Measurements from ENCODE around the gene PROCA1.
"Not testable (repeated sequence)": the region's sequence is repeated elsewhere in the genome, so short reads cannot be mapped to it uniquely, and the experiment has no call there.

Gene PROCA1

DNA sequence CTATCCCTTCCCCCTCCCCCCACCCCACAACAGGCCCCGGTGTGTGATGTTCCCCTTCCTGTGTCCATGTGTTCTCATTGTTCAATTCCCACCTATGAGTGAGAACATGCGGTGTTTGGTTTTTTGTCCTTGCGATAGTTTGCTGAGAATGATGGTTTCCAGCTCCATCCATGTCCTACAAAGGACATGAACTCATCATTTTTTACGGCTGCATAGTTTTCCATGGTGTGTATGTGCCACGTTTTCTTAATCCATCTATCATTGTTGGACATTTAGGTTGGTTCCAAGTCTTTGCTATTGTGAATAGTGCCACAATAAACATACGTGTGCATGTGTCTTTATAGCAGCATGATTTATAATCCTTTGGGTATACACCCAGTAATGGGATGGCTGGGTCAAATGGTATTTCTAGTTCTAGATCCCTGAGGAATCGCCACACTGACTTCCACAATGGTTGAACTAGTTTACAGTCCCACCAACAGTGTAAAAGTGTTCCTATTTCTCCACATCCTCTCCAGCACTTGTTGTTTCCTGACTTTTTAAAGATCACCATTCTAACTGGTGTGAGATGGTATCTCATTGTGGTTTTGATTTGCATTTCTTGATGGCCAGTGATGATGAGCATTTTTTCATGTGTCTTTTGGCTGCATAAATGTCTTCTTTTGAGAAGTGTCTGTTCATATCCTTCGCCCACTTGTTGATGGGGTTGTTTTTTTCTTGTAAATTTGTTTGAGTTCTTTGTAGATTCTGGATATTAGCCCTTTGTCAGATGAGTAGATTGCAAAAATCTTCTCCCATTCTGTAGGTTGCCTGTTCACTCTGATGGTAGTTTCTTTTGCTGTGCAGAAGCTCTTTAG is 24.5 kb upstream of the PROCA1 start:
- not testable (repeated sequence) for H3K4me3 Mint-ChIP-seq; H3K27me3 Mint-ChIP-seq; H3K9me3 Mint-ChIP-seq (ENCODE audit: low read depth); H3K27ac Mint-ChIP-seq; H3K36me3 Mint-ChIP-seq
- H3K4me1 Mint-ChIP-seq (ENCODE audit: low read depth), result peaks cover 31% of the 10 kb centered on the region

- H3K27me3 Mint-ChIP-seq, result no peaks in the 10 kb centered on the region
- H3K4me3 Mint-ChIP-seq, result no peak overlapping the region
- no peaks in the 10 kb centered on the region for H3K9me3 Mint-ChIP-seq (ENCODE audit: low read depth)
- H3K27ac Mint-ChIP-seq, result no peak overlapping the region
- peaks cover 31% of the 10 kb centered on the region for H3K4me1 Mint-ChIP-seq (ENCODE audit: low read depth)
- peaks cover 4% of the 10 kb centered on the region for H3K36me3 Mint-ChIP-seq
Measured at GRCh38 chr17:28735242-28735722, 23.6 kb upstream of the PROCA1 start.

DNA sequence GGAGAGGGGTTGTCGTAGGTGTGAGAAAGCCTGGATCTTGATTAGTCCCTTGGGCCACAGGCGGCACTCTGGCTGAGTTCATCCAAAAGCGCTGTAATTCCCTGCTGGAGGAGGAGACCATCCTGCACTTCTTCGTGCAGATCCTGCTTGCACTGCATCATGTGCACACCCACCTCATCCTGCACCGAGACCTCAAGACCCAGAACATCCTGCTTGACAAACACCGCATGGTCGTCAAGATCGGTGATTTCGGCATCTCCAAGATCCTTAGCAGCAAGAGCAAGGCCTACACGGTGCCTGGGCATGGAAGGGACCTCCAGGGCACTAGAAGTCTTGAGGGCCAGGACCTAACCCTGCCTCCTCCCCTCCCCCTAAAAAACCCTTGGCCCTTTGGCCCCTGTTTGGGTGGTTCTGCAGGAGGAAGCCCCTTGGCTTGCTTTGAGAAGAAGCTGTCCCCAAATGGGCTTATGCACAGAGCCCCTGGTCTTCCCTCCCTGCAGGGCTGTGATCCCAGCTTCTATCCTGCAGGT is 23.1 kb upstream of the PROCA1 start:
- Mint-ChIP-seq H3K4me1 (ENCODE audit: low read depth) (peaks cover 32% of the 10 kb centered on the region), H3K9me3 (ENCODE audit: low read depth) (no peaks in the 10 kb centered on the region), H3K4me3 (no peak overlapping the region), H3K27me3 (no peaks in the 10 kb centered on the region), H3K27ac (no peak overlapping the region), H3K36me3 (peaks cover 4% of the 10 kb centered on the region)

- Mint-ChIP-seq H3K27me3 (no peaks in the 10 kb centered on the region), H3K4me1 (ENCODE audit: low read depth) (peaks cover 26% of the 10 kb centered on the region), H3K4me3 (no peak overlapping the region), H3K9me3 (ENCODE audit: low read depth) (no peaks in the 10 kb centered on the region), H3K27ac (no peak overlapping the region), H3K36me3 (peaks cover 2% of the 10 kb centered on the region)
Measured at GRCh38 chr17:28733346-28733745, 21.7 kb upstream of the PROCA1 start.

GRCh38 chr17:28729950-28730330 is 18.3 kb upstream of the PROCA1 start:
- H3K4me3 Mint-ChIP-seq, result peak overlapping the region; percentile 23
- no peaks in the 10 kb centered on the region for H3K9me3 Mint-ChIP-seq (ENCODE audit: low read depth)
- H3K4me1 Mint-ChIP-seq (ENCODE audit: low read depth), result peaks cover 26% of the 10 kb centered on the region
- no peaks in the 10 kb centered on the region for H3K27me3 Mint-ChIP-seq
- peaks cover 4% of the 10 kb centered on the region for H3K36me3 Mint-ChIP-seq
- peak overlapping the region; percentile 58 for H3K27ac Mint-ChIP-seq

GRCh38 chr17:28728364-28729200 is 16.9 kb upstream of the PROCA1 start, which contains the start of gene NEK8:
NEK8 (plus strand) TSS chr17:28728788; CDS start chr17:28728814, 26 bp downstream.
- no peaks in the 10 kb centered on the region for H3K27me3 Mint-ChIP-seq
- H3K4me1 Mint-ChIP-seq (ENCODE audit: low read depth), result peaks cover 30% of the 10 kb centered on the region
- peak within 1 kb of the TSS; percentile 94 for H3K4me3 Mint-ChIP-seq
- H3K9me3 Mint-ChIP-seq (ENCODE audit: low read depth), result no peaks in the 10 kb centered on the region
- H3K36me3 Mint-ChIP-seq, result peaks cover 11% of the 10 kb centered on the region
- H3K27ac Mint-ChIP-seq, result peak within 1 kb of the TSS; percentile 98

DNA sequence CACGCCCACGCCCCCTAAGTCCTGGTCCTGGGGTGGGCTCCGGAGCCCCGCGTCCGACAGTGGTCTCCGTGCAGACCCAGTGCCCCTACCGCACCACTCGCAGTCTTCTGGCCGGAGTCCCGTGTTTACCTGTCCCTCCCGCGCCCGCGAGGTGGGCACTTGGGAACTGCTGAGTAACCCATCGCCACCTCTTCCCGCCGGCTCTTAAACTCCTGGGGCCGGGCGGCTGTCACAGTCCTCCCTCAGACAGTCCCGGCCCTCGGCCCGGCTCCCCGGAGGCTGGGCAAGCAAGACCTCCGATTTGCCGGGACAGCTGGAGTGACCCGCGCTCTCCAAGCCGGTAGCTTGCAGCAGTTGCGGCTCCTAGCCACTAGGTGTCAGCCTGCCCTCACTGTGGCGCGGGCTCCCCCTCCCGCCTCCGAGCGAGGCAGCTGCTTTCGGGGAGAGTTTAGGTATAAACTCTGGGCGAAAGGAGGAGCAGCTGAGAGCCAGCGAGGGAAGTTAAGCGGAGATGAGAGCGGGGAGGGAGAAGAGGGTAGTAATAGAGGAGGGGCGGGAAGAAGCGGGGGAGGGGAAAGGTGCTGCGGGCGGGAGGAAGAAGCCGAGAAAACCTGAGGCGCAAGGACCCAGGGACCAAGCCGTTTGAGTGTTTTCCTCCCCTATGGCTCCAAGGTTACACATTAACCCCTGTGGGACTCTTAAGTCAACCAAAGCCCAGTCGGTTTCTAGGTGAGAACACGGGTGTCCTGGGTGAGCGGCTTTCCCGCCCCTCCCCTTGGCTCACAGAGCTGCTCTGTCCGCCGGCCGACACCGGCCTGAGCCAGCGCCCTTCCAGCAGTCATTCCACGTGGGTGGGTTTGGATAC is 15.2 kb upstream of the PROCA1 start:
- Mint-ChIP-seq H3K4me1 (ENCODE audit: low read depth) (peaks cover 40% of the 10 kb centered on the region), H3K9me3 (ENCODE audit: low read depth) (no peaks in the 10 kb centered on the region), H3K36me3 (peaks cover 15% of the 10 kb centered on the region), H3K27me3 (no peaks in the 10 kb centered on the region), H3K4me3 (peak overlapping the region; percentile 94), H3K27ac (peak overlapping the region; percentile 98)

DNA sequence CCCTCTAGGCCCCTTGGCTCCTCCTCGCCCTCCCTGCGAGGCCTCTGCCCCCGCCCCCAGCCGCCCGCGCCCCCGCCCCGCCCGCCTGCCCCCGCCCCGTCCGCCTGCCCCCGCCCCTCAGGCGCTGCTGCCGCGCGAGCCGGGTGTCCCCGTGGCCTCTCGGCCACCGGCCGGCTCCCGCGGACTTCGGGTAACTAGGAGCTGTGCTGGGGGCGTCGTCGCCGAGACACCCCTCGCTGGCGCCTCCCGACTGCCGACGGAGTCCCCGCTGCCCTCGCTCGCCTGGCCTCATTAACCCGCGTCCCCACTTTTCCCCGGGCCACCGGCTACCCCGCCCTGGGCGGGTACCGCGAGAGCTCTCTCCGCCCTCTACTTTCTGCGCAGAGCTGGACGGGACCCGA is 14.5 kb upstream of the PROCA1 start, which contains the start of gene TLCD1:
TSS of gene TLCD1 (minus strand) at position 8 of the 401 bp plus-strand sequence. CDS start 136 bp downstream, outside the sequence.
- Mint-ChIP-seq H3K27me3 (no peaks in the 10 kb centered on the region), H3K4me1 (ENCODE audit: low read depth) (peaks cover 40% of the 10 kb centered on the region), H3K27ac (peak within 1 kb of the TSS; percentile 98), H3K4me3 (peak within 1 kb of the TSS; percentile 99), H3K36me3 (peaks cover 20% of the 10 kb centered on the region), H3K9me3 (ENCODE audit: low read depth) (no peaks in the 10 kb centered on the region)

DNA sequence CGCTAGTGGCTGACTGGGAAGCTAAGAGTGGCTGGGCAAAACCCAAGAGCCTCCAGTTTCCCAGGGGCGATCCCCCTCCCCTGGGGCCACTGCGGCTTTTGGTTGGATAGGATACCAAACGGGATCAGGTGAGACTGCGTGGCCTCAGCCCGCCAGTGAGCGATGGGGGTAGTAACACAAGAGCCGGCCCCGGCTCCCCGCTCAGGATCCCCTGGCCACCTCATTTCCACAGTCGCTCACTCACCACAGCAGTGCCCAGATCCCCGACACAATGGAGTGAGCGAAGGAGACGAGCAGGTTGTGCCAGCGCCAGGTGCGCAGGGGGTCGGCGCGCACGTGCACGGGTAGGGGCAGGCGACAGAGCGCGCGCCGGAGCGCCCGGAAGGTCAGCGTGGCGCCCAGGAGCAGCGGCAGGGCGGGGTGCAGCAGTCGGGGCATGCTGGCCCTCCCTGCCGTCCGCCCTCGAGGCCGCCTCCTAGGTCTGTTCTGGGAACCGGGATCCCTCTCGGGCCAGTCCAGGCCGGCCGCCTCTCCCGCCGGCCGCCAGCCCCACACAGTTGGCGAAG is 14.1 kb upstream of the PROCA1 start:
- H3K4me3 Mint-ChIP-seq, result peak overlapping the region; percentile 99

GRCh38 chr17:28725166-28725659 is 13.5 kb upstream of the PROCA1 start:
- no peaks in the 10 kb centered on the region for H3K27me3 Mint-ChIP-seq
- H3K27ac Mint-ChIP-seq, result peak overlapping the region; percentile 95
- peaks cover 27% of the 10 kb centered on the region for H3K36me3 Mint-ChIP-seq
- H3K4me3 Mint-ChIP-seq, result peak overlapping the region; percentile 99
- H3K4me1 Mint-ChIP-seq (ENCODE audit: low read depth), result peaks cover 42% of the 10 kb centered on the region
- H3K9me3 Mint-ChIP-seq (ENCODE audit: low read depth), result no peaks in the 10 kb centered on the region

More for the DNA sequence above, 14.1 kb upstream of the PROCA1 start:
- H3K36me3 Mint-ChIP-seq, result peaks cover 21% of the 10 kb centered on the region
- peak overlapping the region; percentile 95 for H3K27ac Mint-ChIP-seq
- no peaks in the 10 kb centered on the region for H3K27me3 Mint-ChIP-seq
- H3K9me3 Mint-ChIP-seq (ENCODE audit: low read depth), result no peaks in the 10 kb centered on the region
- peaks cover 40% of the 10 kb centered on the region for H3K4me1 Mint-ChIP-seq (ENCODE audit: low read depth)

- peak overlapping the region; percentile 99 for H3K4me3 Mint-ChIP-seq
- peaks cover 39% of the 10 kb centered on the region for H3K4me1 Mint-ChIP-seq (ENCODE audit: low read depth)
- peaks cover 30% of the 10 kb centered on the region for H3K36me3 Mint-ChIP-seq
- H3K27me3 Mint-ChIP-seq, result no peaks in the 10 kb centered on the region
- H3K27ac Mint-ChIP-seq, result peak overlapping the region; percentile 95
- no peaks in the 10 kb centered on the region for H3K9me3 Mint-ChIP-seq (ENCODE audit: low read depth)
Measured at GRCh38 chr17:28724500-28725165, 12.9 kb upstream of the PROCA1 start.

DNA sequence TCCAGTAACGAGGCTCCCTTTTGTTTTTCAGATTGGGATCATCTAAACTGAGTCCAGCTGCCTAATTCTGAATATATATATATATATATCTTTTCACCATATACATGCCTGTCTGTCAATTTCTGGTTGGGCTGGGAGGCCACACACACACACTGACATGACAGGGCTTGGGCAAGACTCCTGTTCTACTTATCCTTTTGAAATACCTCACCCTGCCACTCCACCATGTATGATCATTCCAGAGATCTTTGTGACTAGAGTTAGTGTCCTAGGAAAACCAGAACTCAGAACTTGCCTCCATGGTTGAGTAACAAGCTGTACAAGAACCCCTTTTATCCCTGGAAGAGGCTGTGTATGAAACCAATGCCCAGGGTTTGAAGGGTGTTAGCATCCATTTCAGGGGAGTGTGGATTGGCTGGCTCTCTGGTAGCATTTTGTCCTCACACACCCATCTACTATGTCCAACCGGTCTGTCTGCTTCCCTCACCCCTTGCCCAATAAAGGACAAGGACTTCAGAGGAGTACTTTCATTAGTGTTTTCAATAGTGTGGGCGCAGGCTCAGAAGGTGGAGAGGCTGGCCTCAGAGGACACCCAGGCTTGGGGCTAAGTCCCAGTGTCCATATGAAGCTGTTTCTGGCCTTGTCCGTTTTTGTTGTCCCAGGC is 12.3 kb upstream of the PROCA1 start:
- Mint-ChIP-seq H3K27ac (peak overlapping the region; percentile 95), H3K4me1 (ENCODE audit: low read depth) (peaks cover 40% of the 10 kb centered on the region), H3K4me3 (peak overlapping the region; percentile 99), H3K36me3 (peaks cover 30% of the 10 kb centered on the region)
- not testable (repeated sequence) for H3K27me3 Mint-ChIP-seq; H3K9me3 Mint-ChIP-seq (ENCODE audit: low read depth)
